ENCODE results near the gene SOX12.
A peak's percentile ranks its signal among the peaks of the same experiment; 100 is the strongest.

SOX12 gene

GRCh38 chr20:325045-325888, at the start of gene SOX12:
Gene SOX12, plus strand, starts transcription at chr20:325552. Its CDS starts 373 bp downstream, at chr20:325925.
- DNase-seq, result peak; percentile 91 to 97

- no peak for DNase-seq
Observed at GRCh38 chr20:275791-276190, 49.6 kb upstream of the SOX12 start.

DNA sequence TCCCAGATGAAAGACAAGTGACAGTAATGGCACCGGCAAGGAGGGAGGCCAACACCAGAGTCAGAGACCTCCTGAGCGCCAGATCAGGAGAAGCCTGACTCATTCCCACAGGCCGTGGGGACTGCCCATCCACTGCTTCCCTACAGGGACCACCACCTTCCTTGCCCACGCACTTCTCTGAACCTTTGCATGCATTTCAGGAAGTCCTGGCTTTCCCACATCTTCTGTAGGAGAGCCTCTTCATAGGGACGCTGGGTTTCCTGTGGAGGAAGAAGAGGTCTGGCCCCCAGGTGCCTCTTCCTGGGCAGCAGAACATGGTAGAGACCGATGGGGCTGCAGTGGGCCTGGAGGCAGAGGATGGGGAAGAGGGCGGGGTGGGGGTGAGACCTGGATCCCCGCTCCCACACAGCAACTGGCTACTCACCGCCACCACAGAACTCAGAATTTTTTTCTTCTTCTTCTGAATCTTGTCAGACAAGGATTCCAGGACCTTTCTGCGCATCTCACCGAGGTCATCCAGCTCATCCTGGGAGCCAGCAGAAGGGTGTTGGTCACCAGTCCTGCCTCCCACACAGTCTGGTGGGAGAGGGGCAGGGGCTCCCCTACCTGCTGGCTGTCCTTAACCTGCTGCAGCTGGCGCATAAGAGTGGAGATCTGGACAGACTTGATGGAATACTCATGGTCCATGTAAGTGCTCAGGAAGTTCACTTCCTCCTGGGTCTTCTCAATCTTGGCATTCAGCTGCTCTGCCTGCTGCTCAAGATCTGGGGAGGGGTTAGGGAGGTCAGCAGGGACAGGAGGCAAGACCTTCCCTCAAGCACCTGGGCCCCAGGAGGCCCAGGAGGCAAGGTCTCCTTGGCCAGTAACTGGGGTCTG, 48.5 kb upstream of the SOX12 start:
- DNase-seq, result no peak

- DNase-seq, result no peak
Observed at GRCh38 chr20:277496-277781, 47.9 kb upstream of the SOX12 start.

DNA sequence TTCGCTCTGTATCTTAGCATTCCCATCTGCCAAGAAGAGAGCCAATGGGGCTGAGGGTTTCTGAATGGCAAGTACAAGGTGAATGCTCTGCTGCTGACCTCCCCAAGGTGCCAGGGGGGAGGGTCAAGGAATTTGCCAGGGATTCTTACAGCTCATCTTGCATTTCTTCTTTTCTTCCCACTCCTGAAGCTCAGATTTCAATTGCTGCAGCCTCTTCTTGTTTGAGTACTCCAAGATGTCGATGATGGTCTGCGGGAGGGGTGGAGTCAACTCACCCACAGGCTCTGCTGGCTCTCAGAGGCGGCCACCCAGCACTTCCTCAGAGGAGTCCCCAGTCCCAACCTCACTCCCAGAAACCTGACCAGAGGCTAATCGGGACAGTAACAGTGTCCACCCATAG, 47.2 kb upstream of the SOX12 start:
- DNase-seq, result no peak

GRCh38 chr20:278607-279571, 46.5 kb upstream of the SOX12 start:
- DNase-seq, result no peak

DNA sequence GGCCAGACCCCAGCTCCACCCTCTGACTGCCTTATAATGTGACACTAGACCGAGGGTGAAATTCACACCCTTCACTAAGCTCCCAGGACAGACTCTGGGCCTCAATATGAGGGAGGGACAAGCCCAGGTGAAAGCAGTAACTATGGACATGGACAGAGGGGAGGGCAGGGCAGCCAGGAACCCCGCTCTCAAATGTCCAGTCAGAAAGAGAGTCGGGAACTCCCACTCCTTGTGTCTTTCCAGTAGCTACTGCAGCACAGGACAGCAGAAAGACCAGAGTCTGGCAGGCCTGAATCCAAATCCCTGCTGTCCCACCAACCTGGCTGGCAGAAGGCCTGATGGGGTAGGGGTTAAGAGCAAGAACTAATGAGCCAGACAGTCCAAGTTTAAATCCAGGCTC, 41.2 kb upstream of the SOX12 start:
- no peak for DNase-seq

DNA sequence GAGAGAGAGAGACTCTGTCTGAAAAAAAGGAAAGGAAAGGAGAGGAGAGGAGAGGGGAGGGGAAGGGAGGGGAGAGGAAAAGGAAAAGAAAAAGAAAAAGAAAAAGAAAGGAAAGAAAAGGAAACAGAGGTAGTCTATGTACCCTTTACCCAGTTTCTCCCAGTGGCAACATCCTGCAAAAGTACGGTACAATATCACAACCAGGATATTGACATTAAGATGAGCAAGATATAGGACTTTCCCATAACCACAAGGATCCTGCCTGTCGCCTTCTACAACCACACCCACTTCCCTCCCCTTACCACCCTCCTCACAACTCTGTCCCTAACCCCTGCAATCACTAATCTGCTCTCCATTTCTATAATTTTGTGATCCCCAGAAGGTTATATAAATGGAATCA, 38.8 kb upstream of the SOX12 start:
- no peak for DNase-seq

DNA sequence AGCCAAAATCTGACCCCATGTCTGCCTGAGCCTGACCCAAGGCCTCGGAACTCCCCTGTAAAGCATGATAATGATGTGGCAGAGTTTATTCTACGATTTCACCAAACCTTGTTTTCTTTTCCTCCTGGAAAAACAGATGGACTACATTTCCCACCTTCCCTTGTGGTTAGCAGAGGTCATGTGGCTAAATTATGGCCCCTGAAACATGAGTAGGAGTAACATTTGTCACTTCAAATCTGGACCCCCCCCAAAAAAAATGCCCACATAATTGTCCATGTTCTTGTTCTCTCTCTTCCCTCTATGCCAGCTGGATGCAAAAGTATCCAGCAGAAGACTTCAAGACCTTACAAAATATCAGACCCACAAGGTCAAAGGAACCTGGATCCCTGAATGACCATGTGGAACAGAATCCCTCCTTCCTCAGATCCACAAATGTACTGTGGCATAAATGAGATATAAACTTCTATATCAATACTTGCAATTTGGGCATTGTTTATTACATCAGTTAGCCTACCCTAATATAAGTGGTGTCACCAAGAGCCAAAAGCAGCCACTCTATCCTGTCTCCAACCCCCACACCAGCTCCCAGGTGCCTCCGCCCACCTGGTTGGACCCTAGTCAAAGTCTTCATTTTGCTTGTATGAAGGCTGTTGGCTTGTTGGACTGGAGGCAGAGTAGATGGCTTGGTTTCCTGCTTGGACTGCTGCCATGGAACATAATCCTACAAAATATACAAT, 36.2 kb upstream of the SOX12 start:
- no peak for DNase-seq

GRCh38 chr20:289693-290083, 35.7 kb upstream of the SOX12 start:
- DNase-seq, result no peak

GRCh38 chr20:290084-290831, 35.1 kb upstream of the SOX12 start, which contains the start of gene C20orf96:
Gene C20orf96, minus strand, starts transcription at chr20:290750. Its CDS starts 140 bp downstream, at chr20:290610.
- DNase-seq, result peak; percentile 92 to 95

- DNase-seq, result no peak
Observed at GRCh38 chr20:294602-295001, 30.8 kb upstream of the SOX12 start.

- DNase-seq, result no peak
Observed at GRCh38 chr20:295804-296203, 29.5 kb upstream of the SOX12 start.

DNA sequence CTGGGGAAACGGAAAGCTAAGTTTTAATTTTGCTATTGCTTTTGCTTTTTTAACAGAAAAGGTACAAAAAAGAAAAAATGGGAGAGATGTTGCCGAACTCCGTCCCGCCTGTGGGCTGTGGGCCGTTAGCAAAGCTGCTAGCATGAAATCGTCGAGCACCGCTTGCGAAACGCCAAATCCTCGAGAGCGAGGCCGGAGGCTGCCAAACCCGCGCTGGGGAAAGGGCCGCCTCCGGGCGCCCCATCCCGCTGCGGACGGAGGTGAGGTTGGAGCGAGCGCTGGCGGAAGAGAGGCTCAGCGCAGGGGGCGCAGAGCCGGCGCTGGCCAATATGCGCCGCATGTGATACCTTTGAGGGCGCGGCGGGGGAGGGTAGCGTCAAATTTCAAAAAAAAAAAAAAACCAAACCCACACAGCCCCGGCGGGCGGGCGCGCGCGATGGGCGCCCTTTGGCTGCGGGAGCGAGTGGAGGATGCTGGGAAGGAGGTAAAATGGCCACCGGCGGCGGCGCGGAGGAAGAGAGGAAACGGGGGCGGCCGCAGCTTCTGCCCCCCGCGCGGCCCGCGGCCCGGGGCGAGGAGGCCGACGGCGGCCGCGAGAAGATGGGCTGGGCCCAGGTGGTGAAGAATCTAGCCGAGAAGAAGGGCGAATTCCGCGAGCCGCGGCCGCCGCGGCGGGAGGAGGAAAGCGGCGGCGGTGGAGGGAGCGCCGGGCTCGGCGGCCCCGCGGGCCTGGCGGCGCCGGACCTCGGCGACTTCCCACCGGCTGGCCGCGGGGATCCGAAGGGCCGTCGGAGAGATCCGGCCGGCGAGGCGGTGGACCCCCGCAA, 28.0 kb upstream of the SOX12 start, which contains the start of gene ZCCHC3:
TSS of gene ZCCHC3 (plus strand) at position 473 of the 827 bp plus-strand sequence. CDS start at position 490, 17 bp downstream.
- peak; percentile 70 to 94 for DNase-seq

DNA sequence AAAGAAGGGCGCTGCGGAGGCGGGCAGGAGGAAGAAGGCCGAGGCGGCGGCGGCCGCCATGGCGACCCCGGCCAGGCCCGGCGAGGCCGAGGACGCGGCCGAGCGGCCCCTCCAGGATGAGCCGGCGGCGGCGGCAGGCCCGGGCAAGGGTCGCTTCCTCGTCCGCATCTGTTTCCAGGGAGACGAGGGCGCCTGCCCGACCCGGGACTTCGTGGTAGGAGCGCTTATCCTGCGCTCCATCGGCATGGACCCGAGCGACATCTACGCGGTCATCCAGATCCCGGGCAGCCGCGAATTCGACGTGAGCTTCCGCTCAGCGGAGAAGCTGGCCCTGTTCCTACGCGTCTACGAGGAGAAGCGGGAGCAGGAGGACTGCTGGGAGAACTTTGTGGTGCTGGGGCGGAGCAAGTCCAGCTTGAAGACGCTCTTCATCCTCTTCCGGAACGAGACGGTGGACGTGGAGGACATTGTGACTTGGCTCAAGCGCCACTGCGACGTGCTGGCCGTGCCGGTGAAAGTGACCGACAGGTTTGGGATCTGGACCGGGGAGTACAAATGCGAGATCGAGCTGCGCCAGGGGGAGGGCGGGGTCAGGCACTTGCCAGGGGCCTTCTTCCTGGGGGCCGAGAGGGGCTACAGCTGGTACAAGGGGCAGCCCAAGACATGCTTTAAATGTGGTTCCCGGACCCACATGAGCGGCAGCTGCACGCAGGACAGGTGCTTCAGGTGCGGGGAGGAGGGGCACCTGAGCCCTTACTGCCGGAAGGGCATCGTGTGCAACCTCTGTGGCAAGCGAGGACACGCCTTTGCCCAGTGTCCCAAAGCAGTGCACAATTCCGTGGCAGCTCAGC, 27.2 kb upstream of the SOX12 start:
- DNase-seq, result peak in 1 of 2 experiments; percentile 49

GRCh38 chr20:298776-299391, 26.5 kb upstream of the SOX12 start:
- no peak for DNase-seq

- no peak for DNase-seq
Observed at GRCh38 chr20:300345-300990, 24.9 kb upstream of the SOX12 start.

All from NCI-H446 (cell line).